ENCODE measurements around the gene ARHGAP26. TPM values are rescaled to one million over a fixed set of nuclear protein-coding genes. Genes with fewer than 3 reads are reported as not detected.

Gene ARHGAP26
- total RNA-seq, 4 donors from 2014 or later = 11.1 to 36.1 (median 21.8) TPM

GRCh38 chr5:143080407-143080806, 310.2 kb downstream of the ARHGAP26 start:
- Histone ChIP-seq H3K27me3 (no peaks in the 10 kb centered on the region), H3K4me1 (peaks cover 19% of the 10 kb centered on the region), H3K9me3 (no peaks in the 10 kb centered on the region), H3K27ac (no peak overlapping the region), H3K4me3 (no peak overlapping the region), H3K36me3 (no peaks in the 10 kb centered on the region)
- no peak for DNase-seq (ENCODE audit: low spot score in 2 of 2)
- 86% methylated on average over 2 of the region's 2 CpGs for WGBS
- TF ChIP-seq, protein P1, sequence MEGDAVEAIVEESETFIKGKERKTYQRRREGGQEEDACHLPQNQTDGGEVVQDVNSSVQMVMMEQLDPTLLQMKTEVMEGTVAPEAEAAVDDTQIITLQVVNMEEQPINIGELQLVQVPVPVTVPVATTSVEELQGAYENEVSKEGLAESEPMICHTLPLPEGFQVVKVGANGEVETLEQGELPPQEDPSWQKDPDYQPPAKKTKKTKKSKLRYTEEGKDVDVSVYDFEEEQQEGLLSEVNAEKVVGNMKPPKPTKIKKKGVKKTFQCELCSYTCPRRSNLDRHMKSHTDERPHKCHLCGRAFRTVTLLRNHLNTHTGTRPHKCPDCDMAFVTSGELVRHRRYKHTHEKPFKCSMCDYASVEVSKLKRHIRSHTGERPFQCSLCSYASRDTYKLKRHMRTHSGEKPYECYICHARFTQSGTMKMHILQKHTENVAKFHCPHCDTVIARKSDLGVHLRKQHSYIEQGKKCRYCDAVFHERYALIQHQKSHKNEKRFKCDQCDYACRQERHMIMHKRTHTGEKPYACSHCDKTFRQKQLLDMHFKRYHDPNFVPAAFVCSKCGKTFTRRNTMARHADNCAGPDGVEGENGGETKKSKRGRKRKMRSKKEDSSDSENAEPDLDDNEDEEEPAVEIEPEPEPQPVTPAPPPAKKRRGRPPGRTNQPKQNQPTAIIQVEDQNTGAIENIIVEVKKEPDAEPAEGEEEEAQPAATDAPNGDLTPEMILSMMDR (IDR thresholded peaks at IDR 0.05) = no peak
- TF ChIP-seq EP300 (IDR thresholded peaks at IDR 0.05) (no peak), POLR2AphosphoS5 (IDR thresholded peaks at IDR 0.05) (no peak), POLR2A (IDR thresholded peaks at IDR 0.05) (no peak)

DNA sequence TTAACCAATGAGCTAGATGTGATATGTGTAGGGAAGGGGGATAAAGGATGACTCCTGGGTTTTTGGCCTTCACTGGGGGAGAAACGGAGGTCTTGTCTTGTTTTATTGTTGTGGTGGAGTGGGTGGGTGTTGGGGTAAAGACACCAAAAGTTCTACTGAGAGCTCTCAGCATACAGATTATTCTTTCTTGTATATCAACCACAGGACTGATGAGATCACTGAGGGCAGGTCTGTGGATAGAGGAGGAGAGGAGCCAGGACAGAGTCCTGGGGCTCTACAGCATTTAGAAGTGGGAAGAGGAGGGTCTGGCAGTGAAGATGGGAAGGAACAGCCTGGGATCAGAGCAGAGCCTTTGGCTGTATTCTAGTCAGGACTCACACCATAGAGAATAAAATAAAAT, 310.8 kb downstream of the ARHGAP26 start:
- WGBS = 97% methylated on average over 1 of the region's 1 CpG
- H3K4me1 ChIP-seq = peaks cover 22% of the 10 kb centered on the region
- no peaks in the 10 kb centered on the region for H3K36me3 ChIP-seq
- no peaks in the 10 kb centered on the region for H3K9me3 ChIP-seq
- no peak overlapping the region for H3K4me3 ChIP-seq
- no peak for TF ChIP-seq EP300 (IDR thresholded peaks at IDR 0.05)
- TF ChIP-seq, protein P1 (IDR thresholded peaks at IDR 0.05) = no peak
- no peak for TF ChIP-seq POLR2A (IDR thresholded peaks at IDR 0.05)
- no peak for TF ChIP-seq POLR2AphosphoS5 (IDR thresholded peaks at IDR 0.05)
- H3K27me3 ChIP-seq = no peaks in the 10 kb centered on the region
- no peak for DNase-seq (ENCODE audit: low spot score in 2 of 2)
- H3K27ac ChIP-seq = no peak overlapping the region

DNA sequence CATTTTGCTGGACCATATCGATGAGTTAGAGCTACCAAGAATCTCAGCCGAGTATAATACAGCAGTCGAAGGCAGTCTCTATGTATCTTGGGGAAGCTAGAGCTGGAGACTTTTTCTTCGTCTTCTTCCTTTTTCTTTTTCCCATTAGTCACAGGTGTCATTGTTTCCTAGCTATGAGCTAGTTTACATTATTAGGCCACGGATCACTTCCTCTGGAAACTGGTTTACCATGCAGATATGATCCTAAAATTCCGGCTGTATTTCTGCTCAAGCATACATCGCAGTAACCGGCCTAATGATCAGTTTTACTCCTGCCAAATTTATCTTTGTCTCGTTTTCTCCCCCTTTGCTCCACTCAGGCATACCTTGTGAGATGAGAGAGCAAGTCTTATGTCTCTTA, 312.8 kb downstream of the ARHGAP26 start:
- Histone ChIP-seq H3K4me3 (no peak overlapping the region), H3K9me3 (no peaks in the 10 kb centered on the region), H3K27me3 (no peaks in the 10 kb centered on the region), H3K36me3 (no peaks in the 10 kb centered on the region), H3K27ac (no peak overlapping the region), H3K4me1 (peaks cover 29% of the 10 kb centered on the region)
- 88% methylated on average over 9 of the region's 9 CpGs for WGBS
- DNase-seq (ENCODE audit: low spot score in 2 of 2) = no peak
- TF ChIP-seq, protein P1 (IDR thresholded peaks at IDR 0.05) = no peak
- no peak for TF ChIP-seq POLR2A (IDR thresholded peaks at IDR 0.05)
- TF ChIP-seq POLR2AphosphoS5 (IDR thresholded peaks at IDR 0.05) = no peak
- no peak for TF ChIP-seq EP300 (IDR thresholded peaks at IDR 0.05)

DNA sequence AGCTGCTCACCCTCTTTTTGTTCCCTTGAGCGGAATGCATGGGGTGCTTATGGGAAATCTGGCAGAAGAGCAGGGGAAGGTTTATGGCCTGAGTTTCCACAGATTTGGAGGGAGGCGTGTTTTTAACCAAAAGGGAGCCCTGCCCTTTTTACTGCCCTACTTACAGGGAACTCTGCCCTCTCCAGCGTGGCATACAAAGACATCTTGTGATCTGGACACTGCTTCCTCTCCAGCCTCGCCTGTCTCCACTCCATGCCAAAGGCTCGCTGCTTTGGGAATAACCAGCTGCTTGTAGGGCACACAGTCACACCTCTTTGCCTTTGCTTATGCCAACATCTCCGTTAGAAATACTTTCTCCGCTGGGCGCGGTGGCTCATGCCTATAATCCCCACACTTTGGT, 314.2 kb downstream of the ARHGAP26 start:
- Histone ChIP-seq H3K36me3 (no peaks in the 10 kb centered on the region), H3K9me3 (no peaks in the 10 kb centered on the region), H3K27me3 (no peaks in the 10 kb centered on the region), H3K27ac (no peak overlapping the region), H3K4me1 (peaks cover 18% of the 10 kb centered on the region), H3K4me3 (no peak overlapping the region)
- WGBS = 48% methylated on average over 9 of the region's 9 CpGs
- DNase-seq (ENCODE audit: low spot score in 2 of 2) = no peak
- TF ChIP-seq POLR2AphosphoS5 (IDR thresholded peaks at IDR 0.05) (no peak), EP300 (IDR thresholded peaks at IDR 0.05) (no peak)

DNA sequence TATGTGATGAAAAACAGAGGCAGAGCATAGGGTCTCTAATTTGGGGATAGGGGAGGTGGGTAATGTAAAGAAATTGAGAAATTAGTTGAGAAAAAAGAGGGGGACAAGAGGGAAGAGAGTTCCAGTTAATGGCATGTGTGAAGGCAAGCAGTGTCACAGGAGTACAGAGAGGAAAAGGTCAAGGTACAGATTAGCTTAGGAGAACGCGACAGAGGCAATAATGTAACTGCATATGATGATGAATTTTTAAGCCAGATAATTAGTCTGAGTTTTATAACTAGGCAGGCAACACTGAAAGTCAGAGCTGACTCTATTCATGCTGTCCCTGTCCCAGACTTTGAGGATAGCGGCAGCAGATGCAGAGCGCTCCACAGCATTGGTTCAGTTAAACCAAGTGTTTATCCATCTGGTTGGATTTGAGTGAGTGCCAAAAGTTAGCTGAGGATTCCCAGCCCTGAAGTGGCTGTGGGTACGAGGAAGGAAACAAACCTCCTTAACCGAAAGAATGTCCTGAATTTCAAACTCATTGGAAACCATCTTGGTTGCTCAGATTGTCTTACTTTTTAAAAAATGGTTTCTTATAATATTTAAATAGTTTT, 315.2 kb downstream of the ARHGAP26 start:
- Histone ChIP-seq H3K9me3 (no peaks in the 10 kb centered on the region), H3K4me1 (peaks cover 18% of the 10 kb centered on the region), H3K4me3 (no peak overlapping the region), H3K36me3 (no peaks in the 10 kb centered on the region), H3K27me3 (no peaks in the 10 kb centered on the region), H3K27ac (no peak overlapping the region)
- DNase-seq (ENCODE audit: low spot score in 2 of 2) = no peak
- TF ChIP-seq, protein P1 (IDR thresholded peaks at IDR 0.05) = no peak
- TF ChIP-seq EP300 (IDR thresholded peaks at IDR 0.05) = no peak
- TF ChIP-seq POLR2A (IDR thresholded peaks at IDR 0.05) = no peak
- TF ChIP-seq POLR2AphosphoS5 (IDR thresholded peaks at IDR 0.05) = no peak
- WGBS = 87% methylated on average over 6 of the region's 6 CpGs

DNA sequence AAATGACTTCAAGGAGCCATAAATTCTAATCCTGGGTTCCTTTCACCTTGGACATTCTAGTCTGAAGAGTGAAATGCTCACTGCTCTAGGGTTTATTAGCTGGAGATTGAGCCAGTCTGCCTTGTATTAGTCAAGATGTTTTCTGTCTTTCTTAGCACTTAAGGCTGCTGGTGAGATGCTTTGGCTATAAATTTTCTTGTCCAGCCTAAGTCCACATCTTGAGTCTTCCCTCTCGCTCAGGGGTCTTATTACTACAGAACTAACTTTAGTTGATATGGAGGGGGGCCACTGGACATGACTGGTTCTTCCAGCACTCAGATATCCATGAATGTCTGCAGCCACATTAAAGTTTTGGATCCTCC, 316.4 kb downstream of the ARHGAP26 start:
- no peak for DNase-seq (ENCODE audit: low spot score in 2 of 2)

More for the DNA sequence above, 316.4 kb downstream of the ARHGAP26 start:
- no peaks in the 10 kb centered on the region for H3K9me3 ChIP-seq
- no peaks in the 10 kb centered on the region for H3K36me3 ChIP-seq
- no peaks in the 10 kb centered on the region for H3K27me3 ChIP-seq
- 96% methylated on average over 1 of the region's 1 CpG for WGBS
- H3K4me3 ChIP-seq = no peak overlapping the region
- peaks cover 18% of the 10 kb centered on the region for H3K4me1 ChIP-seq
- TF ChIP-seq POLR2AphosphoS5 (IDR thresholded peaks at IDR 0.05) (no peak), POLR2A (IDR thresholded peaks at IDR 0.05) (no peak), EP300 (IDR thresholded peaks at IDR 0.05) (no peak)
- TF ChIP-seq, protein P1 (IDR thresholded peaks at IDR 0.05) = no peak
- no peak overlapping the region for H3K27ac ChIP-seq
